SU-DHL-6 (cell line): ENCODE measurements around the gene LOXL4.

Source experiments
- EZH2phosphoT487 ChIP-seq: fragments of 200-600 bp; sonication (generic), shearing (Covaris generic); conservative IDR thresholded peaks from 2 replicates; pipeline ENCODE4 v1.6.1; 2018; ENCODE audit warnings: mild to moderate bottlenecking, antibody characterized with exemption, low read length, moderate library complexity, mixed read lengths
- TF ChIP-seq, protein P1 (sequence below): fragments of 200-600 bp; sonication (generic); IDR thresholded peaks from one replicate; pipeline ENCODE4 v1.5.1; 2017; ENCODE audit warnings: antibody characterized with exemption, mild to moderate bottlenecking, low read length, moderate library complexity; ENCODE audit not compliant: insufficient read depth, poor library complexity, severe bottlenecking

DNA sequence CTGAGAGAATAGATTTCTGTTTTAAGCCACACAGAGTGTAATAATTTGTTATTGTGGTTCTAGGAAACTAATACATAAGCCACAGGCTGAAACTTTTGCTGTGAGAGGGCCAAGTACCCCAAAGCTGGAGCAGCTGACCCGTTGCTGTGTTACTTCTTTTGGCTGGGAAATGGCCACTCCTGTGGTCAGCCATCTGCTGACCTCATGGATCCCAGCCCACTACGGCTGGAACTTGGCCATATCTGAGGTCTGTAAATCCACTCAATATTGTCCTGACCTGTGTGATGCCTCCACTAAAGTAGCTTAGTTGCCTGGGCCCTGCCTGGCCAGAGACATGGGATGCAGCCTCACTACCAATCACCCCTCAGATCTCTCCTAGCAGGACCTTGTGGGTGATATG, 17.4 kb upstream of the LOXL4 start:
- TF ChIP-seq, protein P1, sequence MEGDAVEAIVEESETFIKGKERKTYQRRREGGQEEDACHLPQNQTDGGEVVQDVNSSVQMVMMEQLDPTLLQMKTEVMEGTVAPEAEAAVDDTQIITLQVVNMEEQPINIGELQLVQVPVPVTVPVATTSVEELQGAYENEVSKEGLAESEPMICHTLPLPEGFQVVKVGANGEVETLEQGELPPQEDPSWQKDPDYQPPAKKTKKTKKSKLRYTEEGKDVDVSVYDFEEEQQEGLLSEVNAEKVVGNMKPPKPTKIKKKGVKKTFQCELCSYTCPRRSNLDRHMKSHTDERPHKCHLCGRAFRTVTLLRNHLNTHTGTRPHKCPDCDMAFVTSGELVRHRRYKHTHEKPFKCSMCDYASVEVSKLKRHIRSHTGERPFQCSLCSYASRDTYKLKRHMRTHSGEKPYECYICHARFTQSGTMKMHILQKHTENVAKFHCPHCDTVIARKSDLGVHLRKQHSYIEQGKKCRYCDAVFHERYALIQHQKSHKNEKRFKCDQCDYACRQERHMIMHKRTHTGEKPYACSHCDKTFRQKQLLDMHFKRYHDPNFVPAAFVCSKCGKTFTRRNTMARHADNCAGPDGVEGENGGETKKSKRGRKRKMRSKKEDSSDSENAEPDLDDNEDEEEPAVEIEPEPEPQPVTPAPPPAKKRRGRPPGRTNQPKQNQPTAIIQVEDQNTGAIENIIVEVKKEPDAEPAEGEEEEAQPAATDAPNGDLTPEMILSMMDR: no peak
- TF ChIP-seq EZH2phosphoT487: no peak
